SIG-M5 treated with dmso at 0.1 percent for 504 hours (cell line): ENCODE data around the gene EPC1.
"Not testable (repeated sequence)": the region's sequence is repeated elsewhere in the genome, so short reads cannot be mapped to it uniquely, and the experiment has no call there.

ENCODE experiments used
- DNase-seq: peaks from one replicate; lab custom pipeline; 2025; ENCODE audit not compliant: unreplicated experiment; lab: John Stamatoyannopoulos, UW

Gene EPC1

GRCh38 chr10:32241946-32242345, 105.0 kb downstream of the EPC1 start:
- DNase-seq = no peak

- no peak for DNase-seq
These were observed 106.5 kb downstream of the EPC1 start for GRCh38 chr10:32240471-32240870.

- DNase-seq = no peak
These were observed 107.2 kb downstream of the EPC1 start for GRCh38 chr10:32239769-32240168.

- DNase-seq = no peak
These were observed 109.2 kb downstream of the EPC1 start for GRCh38 chr10:32237644-32238345.

- DNase-seq = no peak
These were observed 112.5 kb downstream of the EPC1 start for GRCh38 chr10:32234471-32234870.

GRCh38 chr10:32233375-32233774, 113.6 kb downstream of the EPC1 start:
- not testable (repeated sequence) for DNase-seq

- DNase-seq = no peak
These were observed 114.6 kb downstream of the EPC1 start for GRCh38 chr10:32232378-32232777.

GRCh38 chr10:32229788-32230187, 117.2 kb downstream of the EPC1 start:
- not testable (repeated sequence) for DNase-seq

GRCh38 chr10:32229170-32229569, 117.8 kb downstream of the EPC1 start:
- no peak for DNase-seq

- no peak for DNase-seq
These were observed 119.2 kb downstream of the EPC1 start for GRCh38 chr10:32227802-32228201.

- no peak for DNase-seq
These were observed 120.3 kb downstream of the EPC1 start for GRCh38 chr10:32226624-32227023.

GRCh38 chr10:32225976-32226375, 121.0 kb downstream of the EPC1 start:
- no peak for DNase-seq

GRCh38 chr10:32222376-32222775, 124.6 kb downstream of the EPC1 start:
- not testable (repeated sequence) for DNase-seq

GRCh38 chr10:32219156-32219555, 127.8 kb downstream of the EPC1 start:
- DNase-seq = not testable (repeated sequence)

GRCh38 chr10:32218206-32219044, 128.5 kb downstream of the EPC1 start:
- DNase-seq = not testable (repeated sequence)
